H9 (cell line): ENCODE data around the gene GPR35. TPM values are rescaled to one million over a fixed set of nuclear protein-coding genes. Genes with fewer than 3 reads are reported as not detected.

ENCODE experiments used
- DNase-seq: peaks from one replicate; pipeline ENCODE4 v3.0.0-alpha.2; 2017
- H2AFZ ChIP-seq: one replicate; pipeline ENCODE4 v1.6.1; 2013; ENCODE audit warnings: mild to moderate bottlenecking, low read length, control low read depth, moderate library complexity
- H2AK5ac ChIP-seq: 2 replicates; pipeline ENCODE4 v1.6.1; 2013; ENCODE audit warnings: low read length, control low read depth, mixed read lengths; ENCODE audit not compliant: insufficient read length
- H2BK120ac ChIP-seq: one replicate; pipeline ENCODE4 v1.6.1; 2013; ENCODE audit warnings: low read depth, mild to moderate bottlenecking, low read length, control low read depth, inconsistent platforms; ENCODE audit not compliant: poor library complexity, severe bottlenecking
- H2BK12ac ChIP-seq: 2 replicates; pipeline ENCODE4 v1.6.1; 2013; ENCODE audit warnings: low read length, control low read depth, mixed read lengths, low read depth; ENCODE audit not compliant: insufficient read length
- H2BK15ac ChIP-seq: 2 replicates; pipeline ENCODE4 v1.6.1; 2013; ENCODE audit warnings: low read depth, low read length, control low read depth
- H2BK20ac ChIP-seq: one replicate; pipeline ENCODE4 v1.6.1; 2013; ENCODE audit warnings: low read depth, mild to moderate bottlenecking, low read length, control low read depth, inconsistent platforms; ENCODE audit not compliant: poor library complexity, severe bottlenecking
- H2BK5ac ChIP-seq: 2 replicates; pipeline ENCODE4 v1.6.1; 2013; ENCODE audit warnings: low read length, control low read depth, mixed read lengths; ENCODE audit not compliant: insufficient read length
- H3K14ac ChIP-seq: 2 replicates; pipeline ENCODE4 v1.6.1; 2013; ENCODE audit warnings: low read length, control low read depth; ENCODE audit not compliant: insufficient read depth
- H3K18ac ChIP-seq: 2 replicates; pipeline ENCODE4 v1.6.1; 2013; ENCODE audit warnings: low read depth, mild to moderate bottlenecking, mixed read lengths, low read length, control low read depth; ENCODE audit not compliant: insufficient read length
- H3K23ac ChIP-seq: 2 replicates; pipeline ENCODE4 v1.6.1; 2013; ENCODE audit warnings: low read length, control low read depth, mixed read lengths, low read depth; ENCODE audit not compliant: insufficient read length
- H3K23me2 ChIP-seq: 2 replicates; pipeline ENCODE4 v1.6.1; 2013; ENCODE audit warnings: low read depth, mild to moderate bottlenecking, mixed read lengths, low read length, control low read depth; ENCODE audit not compliant: insufficient read length, poor library complexity, severe bottlenecking
- H3K27ac ChIP-seq: 2 replicates; pipeline ENCODE4 v1.5.1; 2013; ENCODE audit warnings: low read length, control low read depth, mixed read lengths, low read depth; ENCODE audit not compliant: insufficient read length
- H3K27me3 ChIP-seq: 2 replicates; pipeline ENCODE4 v1.6.1; 2013; ENCODE audit warnings: low read length, control low read depth, inconsistent platforms; ENCODE audit not compliant: insufficient read depth
- H3K4ac ChIP-seq: 2 replicates; pipeline ENCODE4 v1.6.1; 2013; ENCODE audit warnings: low read depth, mild to moderate bottlenecking, control low read depth, inconsistent platforms, low read length, moderate library complexity
- H3K4me1 ChIP-seq: 2 replicates; pipeline ENCODE4 v1.6.1; 2013; ENCODE audit warnings: low read length, control low read depth, inconsistent platforms; ENCODE audit not compliant: insufficient read depth
- H3K4me2 ChIP-seq: 2 replicates; pipeline ENCODE4 v1.6.1; 2013; ENCODE audit warnings: low read length, control low read depth, mixed read lengths; ENCODE audit not compliant: insufficient read length, insufficient read depth
- H3K56ac ChIP-seq: 2 replicates; pipeline ENCODE4 v1.6.1; 2013; ENCODE audit warnings: low read depth, mild to moderate bottlenecking, mixed read lengths, low read length, control low read depth; ENCODE audit not compliant: insufficient read length
- H3K79me1 ChIP-seq: 2 replicates; pipeline ENCODE4 v1.6.1; 2013; ENCODE audit warnings: low read depth, mild to moderate bottlenecking, moderate library complexity, low read length, control low read depth, inconsistent platforms; ENCODE audit not compliant: insufficient read depth, poor library complexity, severe bottlenecking
- H3K79me2 ChIP-seq: 2 replicates; pipeline ENCODE4 v1.6.1; 2013; ENCODE audit warnings: low read length, control low read depth, inconsistent platforms; ENCODE audit not compliant: insufficient read depth
- H3K9ac ChIP-seq: 2 replicates; pipeline ENCODE4 v1.6.1; 2013; ENCODE audit warnings: low read length, control low read depth, mixed read lengths; ENCODE audit not compliant: insufficient read length; ENCODE audit errors: extremely low read depth
- H3K9me3 ChIP-seq: one replicate; pipeline ENCODE4 v1.6.1; 2013; ENCODE audit warnings: low read depth, low read length, inconsistent platforms; ENCODE audit not compliant: control insufficient read depth
- H3T11ph ChIP-seq: one replicate; pipeline ENCODE4 v1.6.1; 2013; ENCODE audit warnings: mild to moderate bottlenecking, low read length, control low read depth, inconsistent platforms
- H4K20me1 ChIP-seq: one replicate; pipeline ENCODE4 v1.6.1; 2013; ENCODE audit not compliant: control insufficient read depth, insufficient read length, insufficient read depth
- H4K5ac ChIP-seq: 2 replicates; pipeline ENCODE4 v1.6.1; 2013; ENCODE audit warnings: low read depth, mild to moderate bottlenecking, mixed read lengths, low read length, control low read depth; ENCODE audit not compliant: insufficient read length
- H4K8ac ChIP-seq: replicated peaks from 2 replicates; pipeline ENCODE4 v1.6.1; 2013; ENCODE audit warnings: low read length, control low read depth, mixed read lengths, low read depth; ENCODE audit not compliant: insufficient read length
- H4K91ac ChIP-seq: 2 replicates; pipeline ENCODE4 v1.6.1; 2013; ENCODE audit warnings: low read depth, mild to moderate bottlenecking, moderate library complexity, mixed read lengths, low read length, control low read depth; ENCODE audit not compliant: insufficient read length
- H3K27ac Mint-ChIP-seq, 3 experiments: 2 replicates in 2 of 3; 3 replicates in 1 of 3; pipeline ENCODE4 v1.8.0; 2020 to 2021; ENCODE audit warnings: mixed read lengths in 3 of 3, mild to moderate bottlenecking in 1 of 3, moderate library complexity in 1 of 3
- H3K27me3 Mint-ChIP-seq: 2 replicates; pipeline ENCODE4 v1.8.0; 2021; ENCODE audit warnings: low read depth, mild to moderate bottlenecking, moderate library complexity, mixed read lengths
- H3K36me3 Mint-ChIP-seq, 3 experiments: 2 replicates in 2 of 3; 3 replicates in 1 of 3; pipeline ENCODE4 v1.8.0; 2020 to 2021; ENCODE audit warnings: low read depth in 3 of 3, mixed read lengths in 3 of 3; ENCODE audit not compliant: insufficient read depth in 1 of 3
- H3K4me1 Mint-ChIP-seq, 2 experiments: 2 replicates each; pipeline ENCODE4 v1.8.0; 2020; ENCODE audit warnings: mixed read lengths in 2 of 2
- H3K4me3 Mint-ChIP-seq, 2 experiments: 2 replicates in 1 of 2; 3 replicates in 1 of 2; pipeline ENCODE4 v1.8.0; 2020 to 2021; ENCODE audit warnings: mild to moderate bottlenecking in 2 of 2, mixed read lengths in 2 of 2, moderate library complexity in 1 of 2
- H3K9me3 Mint-ChIP-seq, 2 experiments: 2 replicates in 1 of 2; 3 replicates in 1 of 2; pipeline ENCODE4 v1.8.0; 2020; ENCODE audit warnings: mild to moderate bottlenecking in 2 of 2, mixed read lengths in 2 of 2, moderate library complexity in 1 of 2
- CTCF ChIP-seq: fragments of 200-600 bp; sonication (generic); conservative IDR thresholded peaks from 3 replicates; pipeline ENCODE4 v1.8.0; 2021; ENCODE audit warnings: antibody characterized with exemption, mild to moderate bottlenecking
- WGBS: extraction: QIAGEN DNeasy Blood & Tissue Kit; methylation state at CpG from one replicate; pipeline ENCODE4 v1.1.7; 2013; ENCODE audit warnings: missing lambda C conversion rate, low lambda C conversion rate, mixed read lengths; ENCODE audit not compliant: insufficient read length; ENCODE audit errors: extremely low coverage; 5-methylcytosine and 5-hydroxymethylcytosine counted together
- total RNA-seq: library from RNA; stranded (reverse); gene quantifications from 2 replicates; pipeline ENCODE4 v1.2.1, GENCODE V29; 2021

The GPR35 gene
- total RNA-seq, 1 experiment from 2014 or later = 1.4 TPM

- Mint-ChIP-seq H3K27ac (no peak overlapping the region; a peak in 1 of 7 replicates), H3K4me1 (peaks cover 0 to 2% of the 10 kb centered on the region in 2 experiments; a peak in 1 of 4 replicates), H3K4me3 (no peak overlapping the region), H3K36me3 (peaks cover 0 to 16% (median 0%) of the 10 kb centered on the region in 3 experiments; a peak in 3 of 7 replicates), H3K9me3 (peaks cover 41 to 43% of the 10 kb centered on the region in 2 experiments), H3K27me3 (peaks cover 24% of the 10 kb centered on the region)
- no peak overlapping the region for H4K91ac ChIP-seq
- H3K4me2 ChIP-seq = no peak overlapping the region
- no peak overlapping the region for H3K4ac ChIP-seq
- no peak overlapping the region for H3K27ac ChIP-seq
- no peak overlapping the region for H3K14ac ChIP-seq
- H3K27me3 ChIP-seq = no peaks in the 10 kb centered on the region; the same call in 1 of the 2 replicates
- H3K18ac ChIP-seq = no peak overlapping the region
- no peaks in the 10 kb centered on the region for H3K79me1 ChIP-seq
- no peak overlapping the region for H4K8ac ChIP-seq
- no peak overlapping the region for H3K9ac ChIP-seq
- WGBS = no CpG with 5 or more reads among the region's 1 CpG
- H2BK20ac ChIP-seq = no peak overlapping the region
- H2BK12ac ChIP-seq = no peak overlapping the region
- H2BK15ac ChIP-seq = no peak overlapping the region
- no peak overlapping the region for H3K23ac ChIP-seq
- H3K9me3 ChIP-seq = peaks cover 9% of the 10 kb centered on the region
- H2AFZ ChIP-seq = no peak overlapping the region
- H2AK5ac ChIP-seq = no peak overlapping the region
- no peak overlapping the region for H2BK120ac ChIP-seq
- H3K79me2 ChIP-seq = no peaks in the 10 kb centered on the region
- no peak for TF ChIP-seq CTCF
- H3T11ph ChIP-seq = no peak overlapping the region
- H3K4me1 ChIP-seq = no peaks in the 10 kb centered on the region
- no peaks in the 10 kb centered on the region for H4K20me1 ChIP-seq
- peak; percentile 9 for DNase-seq
- no peak overlapping the region for H3K56ac ChIP-seq
- no peak overlapping the region for H2BK5ac ChIP-seq
- H3K23me2 ChIP-seq = no peaks in the 10 kb centered on the region
- no peak overlapping the region for H4K5ac ChIP-seq
Observed at GRCh38 chr2:240632306-240632721, 7.0 kb downstream of the GPR35 start.
